GM20000 (cell line): ENCODE data around the gene PINLYP.
A peak's percentile ranks its signal among the peaks of the same experiment; 100 is the strongest.

Experiments used
- DNase-seq: peaks from one replicate; pipeline ENCODE4 v3.0.0; 2012; ENCODE audit warnings: low spot score
- CTCF ChIP-seq: IDR thresholded peaks from 2 replicates; pipeline ENCODE4 v1.5.1; 2012; ENCODE audit warnings: mild to moderate bottlenecking, control low read depth; ENCODE audit errors: extremely low read depth, missing control alignments

Gene PINLYP

GRCh38 chr19:43553656-43554055 is 21.9 kb upstream of the PINLYP start:
- DNase-seq: no peak
- no peak for TF ChIP-seq CTCF

GRCh38 chr19:43554317-43554895 is 21.2 kb upstream of the PINLYP start:
- TF ChIP-seq CTCF: no peak
- DNase-seq: no peak

- DNase-seq: peak; percentile 83
Measured at GRCh38 chr19:43555185-43555770, 20.3 kb upstream of the PINLYP start.

GRCh38 chr19:43560687-43561086 is 14.9 kb upstream of the PINLYP start:
- no peak for DNase-seq

More at GRCh38 chr19:43555185-43555770, 20.3 kb upstream of the PINLYP start:
- TF ChIP-seq CTCF: peak; percentile 93

GRCh38 chr19:43561139-43561970 is 14.2 kb upstream of the PINLYP start:
- TF ChIP-seq CTCF: no peak

More at GRCh38 chr19:43560687-43561086, 14.9 kb upstream of the PINLYP start:
- TF ChIP-seq CTCF: no peak

GRCh38 chr19:43562226-43562697 is 13.3 kb upstream of the PINLYP start:
- no peak for DNase-seq
- TF ChIP-seq CTCF: no peak

More at GRCh38 chr19:43561139-43561970, 14.2 kb upstream of the PINLYP start:
- no peak for DNase-seq
